HG03378 (cell line): ENCODE measurements around the gene RAPGEF4.

Source experiments
- ATAC-seq: cut with Tn5 transposase; IDR thresholded peaks from one replicate; pipeline ENCODE4 v1.9.1; 2021; ENCODE audit warnings: mild to moderate bottlenecking, moderate library complexity; ENCODE audit not compliant: unreplicated experiment

The RAPGEF4 gene

GRCh38 chr2:172962082-172962481, 226.4 kb downstream of the RAPGEF4 start:
- no peak for ATAC-seq

- ATAC-seq = no peak
These were observed 227.2 kb downstream of the RAPGEF4 start for GRCh38 chr2:172962824-172963223.

- ATAC-seq = no peak
These were observed 229.0 kb downstream of the RAPGEF4 start for GRCh38 chr2:172964511-172965139.

GRCh38 chr2:172965433-172966212, 230.0 kb downstream of the RAPGEF4 start:
- ATAC-seq = no peak

- no peak for ATAC-seq
These were observed 231.7 kb downstream of the RAPGEF4 start for GRCh38 chr2:172967036-172967982.

GRCh38 chr2:172968061-172968469, 232.4 kb downstream of the RAPGEF4 start:
- no peak for ATAC-seq

- ATAC-seq = no peak
These were observed 233.5 kb downstream of the RAPGEF4 start for GRCh38 chr2:172969166-172969565.

GRCh38 chr2:172969609-172970008, 234.0 kb downstream of the RAPGEF4 start:
- ATAC-seq = no peak

GRCh38 chr2:172970660-172971059, 235.0 kb downstream of the RAPGEF4 start:
- no peak for ATAC-seq

GRCh38 chr2:172972005-172972619, 236.5 kb downstream of the RAPGEF4 start:
- ATAC-seq = peak; percentile 62

GRCh38 chr2:172974762-172975161, 239.1 kb downstream of the RAPGEF4 start:
- ATAC-seq = no peak

GRCh38 chr2:172976116-172976515, 240.5 kb downstream of the RAPGEF4 start:
- ATAC-seq = no peak

GRCh38 chr2:172976816-172977215, 241.2 kb downstream of the RAPGEF4 start:
- ATAC-seq = no peak

- no peak for ATAC-seq
These were observed 241.8 kb downstream of the RAPGEF4 start for GRCh38 chr2:172977270-172978062.

GRCh38 chr2:172978063-172978383, 242.4 kb downstream of the RAPGEF4 start:
- no peak for ATAC-seq

GRCh38 chr2:172985139-172985892, 249.7 kb downstream of the RAPGEF4 start:
- ATAC-seq = no peak

GRCh38 chr2:172986040-172986439, 250.4 kb downstream of the RAPGEF4 start:
- ATAC-seq = no peak

GRCh38 chr2:172988728-172989127, 253.1 kb downstream of the RAPGEF4 start:
- no peak for ATAC-seq

- ATAC-seq = no peak
These were observed 255.4 kb downstream of the RAPGEF4 start for GRCh38 chr2:172991031-172991430.

GRCh38 chr2:172993139-172993538, 257.5 kb downstream of the RAPGEF4 start:
- no peak for ATAC-seq
